Kidney epithelial cell (primary cell): ENCODE results near the gene NHSL2. TPM values are rescaled to one million over a fixed set of nuclear protein-coding genes. Genes with fewer than 3 reads are reported as not detected.

ENCODE experiments used
- DNase-seq: peaks from one replicate; pipeline ENCODE4 v3.0.0-alpha.2; 2010; ENCODE audit warnings: low read depth
- H3K27me3 ChIP-seq: 2 replicates; pipeline ENCODE4 v1.6.0; 2011; ENCODE audit warnings: low read length; ENCODE audit not compliant: control insufficient read depth, insufficient read depth
- H3K36me3 ChIP-seq: 2 replicates; pipeline ENCODE4 v1.5.1; 2011; ENCODE audit warnings: low read length; ENCODE audit not compliant: control insufficient read depth, insufficient read depth
- H3K4me3 ChIP-seq: 2 replicates; pipeline ENCODE4 v1.5.1; 2011; ENCODE audit warnings: low read depth, mild to moderate bottlenecking, control low read depth, low read length
- total RNA-seq: library from RNA; depleted of rRNA; stranded (reverse); fragments of >200 nt; gene quantifications from 2 replicates; pipeline ENCODE4 v1.2.3, GENCODE V29; 2015
- TF ChIP-seq, protein P1 (sequence below): IDR thresholded peaks from 2 replicates; pipeline ENCODE4 v1.5.1; 2011; ENCODE audit warnings: mild to moderate bottlenecking, moderate library complexity, low read length, control low read depth, inconsistent platforms; ENCODE audit not compliant: insufficient read depth, poor library complexity, severe bottlenecking

The NHSL2 gene
- total RNA-seq, 1 donor from 2014 or later, result 1.4 TPM

DNA sequence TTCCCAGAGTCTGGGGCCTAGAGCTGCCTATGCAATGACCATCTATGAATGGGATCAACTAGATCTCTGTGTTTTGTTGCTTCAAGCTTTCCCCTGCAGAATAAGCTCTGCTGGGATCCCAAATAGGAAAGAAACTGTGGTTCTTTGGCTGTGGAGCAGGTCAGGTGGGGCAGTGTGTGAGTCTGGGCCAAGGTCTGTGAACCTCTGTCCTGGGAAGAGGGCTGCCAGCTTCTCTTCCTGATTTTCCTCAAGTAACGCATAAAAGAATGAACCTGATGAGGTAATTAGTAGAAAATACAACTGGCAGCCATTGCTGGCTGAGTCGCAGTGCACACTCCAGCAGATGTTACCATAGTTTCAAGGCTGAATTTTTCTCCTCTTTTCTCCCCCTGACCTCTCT is 266.3 kb downstream of the NHSL2 start:
- DNase-seq, result no peak
- H3K36me3 ChIP-seq, result no peaks in the 10 kb centered on the region
- no peak overlapping the region for H3K4me3 ChIP-seq
- H3K27me3 ChIP-seq, result no peaks in the 10 kb centered on the region
- TF ChIP-seq, protein P1, sequence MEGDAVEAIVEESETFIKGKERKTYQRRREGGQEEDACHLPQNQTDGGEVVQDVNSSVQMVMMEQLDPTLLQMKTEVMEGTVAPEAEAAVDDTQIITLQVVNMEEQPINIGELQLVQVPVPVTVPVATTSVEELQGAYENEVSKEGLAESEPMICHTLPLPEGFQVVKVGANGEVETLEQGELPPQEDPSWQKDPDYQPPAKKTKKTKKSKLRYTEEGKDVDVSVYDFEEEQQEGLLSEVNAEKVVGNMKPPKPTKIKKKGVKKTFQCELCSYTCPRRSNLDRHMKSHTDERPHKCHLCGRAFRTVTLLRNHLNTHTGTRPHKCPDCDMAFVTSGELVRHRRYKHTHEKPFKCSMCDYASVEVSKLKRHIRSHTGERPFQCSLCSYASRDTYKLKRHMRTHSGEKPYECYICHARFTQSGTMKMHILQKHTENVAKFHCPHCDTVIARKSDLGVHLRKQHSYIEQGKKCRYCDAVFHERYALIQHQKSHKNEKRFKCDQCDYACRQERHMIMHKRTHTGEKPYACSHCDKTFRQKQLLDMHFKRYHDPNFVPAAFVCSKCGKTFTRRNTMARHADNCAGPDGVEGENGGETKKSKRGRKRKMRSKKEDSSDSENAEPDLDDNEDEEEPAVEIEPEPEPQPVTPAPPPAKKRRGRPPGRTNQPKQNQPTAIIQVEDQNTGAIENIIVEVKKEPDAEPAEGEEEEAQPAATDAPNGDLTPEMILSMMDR, result no peak

DNA sequence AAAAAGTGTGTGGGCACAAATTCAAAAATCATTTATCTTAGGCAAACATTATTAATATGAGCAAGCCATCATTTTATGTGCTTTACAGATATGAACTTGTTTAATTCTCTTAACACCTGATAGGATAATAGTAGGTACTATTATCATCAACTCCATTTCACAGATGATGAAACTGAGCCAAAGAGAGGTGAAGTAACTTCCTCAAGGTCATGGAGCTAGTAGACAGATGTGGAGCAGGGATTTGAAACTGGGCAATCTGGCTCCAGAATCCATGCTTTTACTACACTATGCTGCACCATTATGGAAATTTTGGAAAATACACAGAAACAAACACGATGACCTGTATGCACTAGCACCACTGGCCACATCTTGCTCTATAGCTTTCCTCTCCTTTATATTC is 269.9 kb downstream of the NHSL2 start:
- Histone ChIP-seq H3K36me3 (no peaks in the 10 kb centered on the region), H3K27me3 (no peaks in the 10 kb centered on the region), H3K4me3 (peak overlapping the region; percentile 91)
- TF ChIP-seq, protein P1, result no peak
- DNase-seq, result no peak

DNA sequence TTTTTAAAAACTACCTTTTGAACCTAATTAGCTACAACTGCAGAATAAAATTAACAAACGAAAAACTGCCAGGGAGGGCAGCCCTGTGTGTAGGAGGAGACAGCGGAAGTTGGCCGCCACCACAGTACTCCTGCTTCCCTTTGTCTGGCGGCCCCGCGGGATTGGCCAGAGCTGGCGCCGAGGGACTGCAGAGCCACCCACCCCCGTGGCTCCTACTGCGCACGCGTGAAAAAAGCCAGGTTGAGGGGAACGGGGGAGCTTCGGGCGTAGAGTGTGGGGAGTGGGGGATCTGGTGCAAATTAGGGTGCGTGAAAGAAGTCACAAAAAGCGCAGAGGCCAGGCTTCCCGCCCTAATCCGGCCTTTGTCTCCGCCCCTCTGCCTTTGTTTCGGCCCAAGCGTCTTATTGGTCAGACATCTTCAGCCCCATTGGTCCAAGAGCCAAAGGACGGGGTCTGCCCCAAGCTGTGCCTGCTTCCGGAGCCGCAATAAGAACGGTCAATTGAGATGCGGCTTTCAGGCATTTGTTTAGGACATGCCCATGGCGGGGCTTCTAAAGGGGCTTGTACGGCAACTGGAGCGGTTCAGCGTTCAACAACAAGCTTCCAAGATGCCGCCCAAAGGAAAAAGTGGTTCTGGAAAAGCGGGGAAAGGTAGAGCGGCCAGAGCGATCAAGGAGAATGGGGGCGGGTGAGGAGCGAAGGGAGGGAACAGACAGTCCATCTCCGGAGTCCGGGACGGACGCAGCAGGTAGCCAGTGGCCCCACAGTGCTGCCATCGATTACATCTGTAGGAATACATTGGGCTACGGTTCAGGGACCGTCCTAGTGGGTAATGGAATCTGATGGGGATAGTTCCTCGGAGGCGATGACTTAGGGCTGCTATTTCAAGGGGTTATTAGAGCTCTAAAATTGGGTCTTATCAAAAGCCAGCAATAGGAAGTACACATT is 270.8 kb downstream of the NHSL2 start, which contains the start of gene PIN4:
Gene PIN4 (plus strand): TSS at position 580 of the 948 bp plus-strand sequence. CDS start 29 bp downstream, at position 609.
- Histone ChIP-seq H3K27me3 (no peaks in the 10 kb centered on the region), H3K4me3 (peak within 1 kb of the TSS; percentile 91), H3K36me3 (no peaks in the 10 kb centered on the region)
- peak; percentile 83 for DNase-seq
- TF ChIP-seq, protein P1, result no peak

DNA sequence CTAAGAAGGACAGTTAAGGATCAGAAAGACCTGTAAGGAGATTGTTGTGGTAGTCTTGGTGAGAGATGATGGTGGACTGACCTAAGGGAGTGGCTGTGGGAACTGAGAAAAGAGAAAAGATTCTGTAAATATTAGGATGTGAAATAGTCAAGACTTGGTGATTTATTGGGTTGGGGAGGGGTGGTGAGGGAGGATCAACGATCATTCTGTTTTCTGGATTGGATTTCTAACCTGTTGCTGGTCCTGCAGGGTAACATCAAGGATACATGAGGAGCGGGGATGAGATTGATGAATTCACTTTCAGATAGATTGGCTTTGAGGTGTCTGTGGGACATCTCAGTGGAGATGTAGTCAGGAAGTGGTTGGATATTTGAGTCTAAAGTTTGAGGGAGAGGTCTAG is 272.3 kb downstream of the NHSL2 start:
- TF ChIP-seq, protein P1, result no peak
- no peaks in the 10 kb centered on the region for H3K27me3 ChIP-seq
- no peaks in the 10 kb centered on the region for H3K36me3 ChIP-seq
- DNase-seq, result no peak
- H3K4me3 ChIP-seq, result no peak overlapping the region

DNA sequence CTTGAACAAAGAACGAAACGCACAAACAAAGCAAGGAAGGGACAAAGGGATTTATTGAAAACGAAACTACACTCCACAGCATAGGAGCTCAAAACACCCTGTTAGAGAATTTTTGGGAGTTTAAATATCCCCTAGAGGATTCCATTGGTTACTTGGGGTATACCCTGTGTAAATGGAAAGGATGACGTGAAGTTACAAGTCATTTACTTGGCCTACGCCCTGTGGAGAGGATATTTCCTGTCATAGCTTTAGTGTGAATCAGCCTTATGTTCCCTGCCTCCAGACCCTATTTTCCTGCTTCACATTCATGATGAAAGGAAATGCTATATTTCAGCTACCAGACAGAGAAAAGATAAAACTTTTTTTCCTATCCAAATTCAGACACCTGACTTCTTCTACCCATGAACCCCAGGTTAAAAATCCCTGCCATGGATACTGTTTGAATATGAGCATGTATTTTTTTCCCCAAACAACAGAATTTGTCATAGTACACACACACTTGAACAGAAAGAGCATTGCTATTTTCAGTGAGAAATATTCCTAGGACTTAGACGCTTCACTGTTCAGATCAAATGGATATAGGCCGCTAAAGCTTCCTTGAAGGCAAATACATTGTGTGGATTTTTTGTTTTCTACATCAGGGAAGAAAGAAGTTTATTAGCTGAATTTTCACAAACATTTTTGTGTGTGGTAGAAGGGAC is 291.3 kb downstream of the NHSL2 start:
- no peaks in the 10 kb centered on the region for H3K27me3 ChIP-seq
- no peak for DNase-seq
- TF ChIP-seq, protein P1, result no peak
- H3K4me3 ChIP-seq, result no peak overlapping the region
- no peaks in the 10 kb centered on the region for H3K36me3 ChIP-seq

Other genes with a start within 250 kb of the NHSL2 start
- gene CXorf49, start 192.6 kb upstream of the NHSL2 start, total RNA-seq, result 52.7 and 80.7 TPM in 2 replicates
- not detected in 2 replicates for gene CXorf49B, start 147.5 kb upstream of the NHSL2 start, total RNA-seq
- 2.3 and 2.7 TPM in 2 replicates for gene RTL5, start 221.1 kb downstream of the NHSL2 start, total RNA-seq